WTC11 (cell line): ENCODE measurements around the gene TIGD3.

ENCODE experiments used
- AFF4 ChIP-seq: sonication (generic); formaldehyde crosslinking; IDR thresholded peaks from 2 replicates; pipeline ENCODE4 v1.8.1; 2023; ENCODE audit warnings: mild to moderate bottlenecking, missing genetic modification reagents, borderline replicate concordance
- CBFB ChIP-seq: sonication (generic); formaldehyde crosslinking; IDR thresholded peaks from 2 replicates; pipeline ENCODE4 v1.8.1; 2022; ENCODE audit warnings: mild to moderate bottlenecking, low read depth, missing genetic modification reagents
- FOXK1 ChIP-seq: sonication (generic); formaldehyde crosslinking; IDR thresholded peaks from 2 replicates; pipeline ENCODE4 v1.8.0; 2022; ENCODE audit warnings: mild to moderate bottlenecking, moderate library complexity, missing genetic modification reagents
- MAX ChIP-seq: sonication (generic); formaldehyde crosslinking; IDR thresholded peaks from 2 replicates; pipeline ENCODE4 v1.8.0; 2022; ENCODE audit warnings: mild to moderate bottlenecking, missing genetic modification reagents
- MXD4 ChIP-seq: fragments of 250-450 bp; sonication (Bioruptor Pico); IDR thresholded peaks from 2 replicates; pipeline ENCODE4 v1.8.0; 2021; ENCODE audit warnings: mild to moderate bottlenecking, moderate library complexity, borderline replicate concordance
- OVOL2 ChIP-seq: fragments of 250-450 bp; sonication (Bioruptor Pico); IDR thresholded peaks from 2 replicates; pipeline ENCODE4 v1.9.0; 2021; ENCODE audit warnings: mild to moderate bottlenecking, borderline replicate concordance
- SMAD3 ChIP-seq: sonication (generic); formaldehyde crosslinking; IDR thresholded peaks from 2 replicates; pipeline ENCODE4 v1.8.0; 2022; ENCODE audit warnings: missing genetic modification reagents, mild to moderate bottlenecking, borderline replicate concordance
- SP1 ChIP-seq: sonication (generic); formaldehyde crosslinking; conservative IDR thresholded peaks from 2 replicates; pipeline ENCODE4 v1.8.1; 2022; ENCODE audit warnings: missing genetic modification reagents
- ZNF396 ChIP-seq: fragments of 250-450 bp; sonication (Bioruptor Pico); IDR thresholded peaks from 2 replicates; pipeline ENCODE4 v1.8.0; 2021; ENCODE audit warnings: mild to moderate bottlenecking, moderate library complexity, borderline replicate concordance
- TF ChIP-seq, protein P1 (sequence below): fragments of 200-600 bp; IDR thresholded peaks from 2 replicates; pipeline ENCODE4 v1.8.0; 2022; ENCODE audit warnings: antibody characterized with exemption

DNA sequence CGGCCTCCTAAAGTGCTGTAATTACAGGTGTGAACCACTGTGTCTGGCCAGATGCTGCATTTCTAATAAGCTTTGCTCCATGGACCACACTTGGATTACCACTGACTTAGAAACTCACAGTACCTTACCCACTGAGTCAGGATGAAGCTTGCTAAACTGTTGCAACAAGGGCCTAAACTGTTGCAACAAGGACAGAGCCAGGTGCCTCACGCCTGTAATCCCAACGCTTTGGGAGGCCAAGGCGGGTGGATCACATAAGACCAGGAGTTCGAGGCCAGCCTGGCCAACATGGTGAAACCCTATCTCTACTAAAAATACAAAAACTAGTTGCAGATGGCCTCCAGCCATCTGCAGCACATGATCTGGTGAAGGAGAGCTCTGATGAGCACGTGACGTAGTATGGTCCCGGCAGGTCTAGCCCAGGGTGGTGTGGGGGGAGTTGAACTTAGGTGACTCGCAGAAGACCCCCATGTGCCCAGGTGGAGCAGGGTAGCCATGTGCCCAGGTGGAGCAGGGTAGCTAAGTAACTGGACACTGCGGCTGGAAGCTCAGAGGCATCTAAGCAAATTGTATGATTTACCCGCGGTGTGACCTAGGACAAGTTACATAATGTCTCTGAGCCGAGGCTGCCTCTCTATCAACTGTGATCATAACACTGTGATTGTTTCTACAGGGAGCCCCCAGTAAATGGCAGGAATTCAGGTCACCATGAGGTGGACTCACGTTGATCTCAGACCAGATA is 19.5 kb downstream of the TIGD3 start:
- no peak for TF ChIP-seq SP1 (CRISPR knock-in tag)
- no peak for TF ChIP-seq SMAD3
- no peak for TF ChIP-seq MAX (CRISPR knock-in tag)
- no peak for TF ChIP-seq OVOL2
- no peak for TF ChIP-seq CBFB (CRISPR knock-in tag)
- TF ChIP-seq ZNF396 (CRISPR knock-in tag) = no peak
- TF ChIP-seq, protein P1, sequence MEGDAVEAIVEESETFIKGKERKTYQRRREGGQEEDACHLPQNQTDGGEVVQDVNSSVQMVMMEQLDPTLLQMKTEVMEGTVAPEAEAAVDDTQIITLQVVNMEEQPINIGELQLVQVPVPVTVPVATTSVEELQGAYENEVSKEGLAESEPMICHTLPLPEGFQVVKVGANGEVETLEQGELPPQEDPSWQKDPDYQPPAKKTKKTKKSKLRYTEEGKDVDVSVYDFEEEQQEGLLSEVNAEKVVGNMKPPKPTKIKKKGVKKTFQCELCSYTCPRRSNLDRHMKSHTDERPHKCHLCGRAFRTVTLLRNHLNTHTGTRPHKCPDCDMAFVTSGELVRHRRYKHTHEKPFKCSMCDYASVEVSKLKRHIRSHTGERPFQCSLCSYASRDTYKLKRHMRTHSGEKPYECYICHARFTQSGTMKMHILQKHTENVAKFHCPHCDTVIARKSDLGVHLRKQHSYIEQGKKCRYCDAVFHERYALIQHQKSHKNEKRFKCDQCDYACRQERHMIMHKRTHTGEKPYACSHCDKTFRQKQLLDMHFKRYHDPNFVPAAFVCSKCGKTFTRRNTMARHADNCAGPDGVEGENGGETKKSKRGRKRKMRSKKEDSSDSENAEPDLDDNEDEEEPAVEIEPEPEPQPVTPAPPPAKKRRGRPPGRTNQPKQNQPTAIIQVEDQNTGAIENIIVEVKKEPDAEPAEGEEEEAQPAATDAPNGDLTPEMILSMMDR = no peak
- no peak for TF ChIP-seq AFF4 (CRISPR knock-in tag)
- no peak for TF ChIP-seq FOXK1
- TF ChIP-seq MXD4 (CRISPR knock-in tag) = no peak
